GM19324 (cell line): Measurements from ENCODE around the gene MDGA2.
"Not testable (repeated sequence)": the region's sequence is repeated elsewhere in the genome, so short reads cannot be mapped to it uniquely, and the experiment has no call there.

Experiments
- ATAC-seq: cut with Tn5 transposase; IDR thresholded peaks from one replicate; pipeline ENCODE4 v1.9.1; 2021; ENCODE audit warnings: mild to moderate bottlenecking, moderate library complexity; ENCODE audit not compliant: unreplicated experiment, low FRiP score

MDGA2 gene

DNA sequence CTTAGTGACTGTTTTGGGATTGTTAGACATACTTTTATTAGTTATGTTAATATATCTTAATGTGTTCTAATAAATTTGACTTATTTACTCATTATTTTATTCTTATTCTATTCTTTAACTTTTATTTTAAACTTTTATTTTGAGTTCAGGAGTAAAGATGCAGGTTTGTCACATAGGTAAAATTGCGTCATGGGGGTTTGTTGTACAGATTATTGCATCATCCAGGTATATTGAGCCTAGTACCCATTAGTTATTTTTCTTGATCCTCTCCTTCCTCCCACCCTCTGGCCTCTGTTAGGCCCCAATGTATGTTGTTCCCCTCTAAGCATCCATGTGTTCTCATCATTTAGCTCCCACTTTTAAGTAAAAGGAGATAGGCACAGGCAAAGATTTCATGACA lies 495.5 kb downstream of the MDGA2 start:
- ATAC-seq = no peak

DNA sequence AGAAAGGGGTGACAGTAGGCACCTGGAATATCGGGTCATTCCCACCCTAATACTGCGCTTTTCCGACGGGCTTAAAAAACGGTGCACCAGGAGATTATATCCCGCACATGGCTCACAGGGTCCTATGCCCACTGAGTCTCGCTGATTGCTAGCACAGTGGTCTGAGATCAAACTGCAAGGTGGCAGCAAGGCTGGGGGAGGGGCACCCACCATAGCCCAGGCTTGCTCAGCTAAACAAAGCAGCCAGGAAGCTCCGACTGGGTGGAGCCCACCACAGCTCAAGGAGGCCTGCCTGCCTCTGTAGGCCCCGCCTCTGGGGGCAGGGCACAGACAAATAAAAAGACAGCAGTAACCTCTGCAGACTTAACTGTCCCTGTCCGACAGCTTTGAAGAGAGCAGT lies 503.5 kb downstream of the MDGA2 start:
- not testable (repeated sequence) for ATAC-seq

DNA sequence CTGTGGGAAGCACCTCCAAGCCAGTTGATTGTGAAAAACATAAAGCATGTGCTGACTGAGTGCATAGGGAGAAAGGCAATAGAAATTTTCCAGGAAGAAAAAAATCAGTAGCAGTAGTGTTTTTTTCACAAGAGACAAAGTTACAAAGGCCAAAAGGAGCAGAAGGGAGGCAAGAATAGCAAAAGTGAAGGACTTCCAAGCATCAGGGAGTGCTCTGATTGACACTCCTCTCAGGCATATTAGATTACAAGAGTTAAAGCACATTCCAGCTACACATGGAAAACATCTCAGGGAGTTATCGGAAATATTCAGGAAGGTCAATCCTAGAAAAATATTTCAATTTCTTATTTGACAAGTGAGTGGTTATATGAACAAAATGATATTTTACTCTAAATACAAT lies 508.0 kb downstream of the MDGA2 start:
- ATAC-seq = no peak

DNA sequence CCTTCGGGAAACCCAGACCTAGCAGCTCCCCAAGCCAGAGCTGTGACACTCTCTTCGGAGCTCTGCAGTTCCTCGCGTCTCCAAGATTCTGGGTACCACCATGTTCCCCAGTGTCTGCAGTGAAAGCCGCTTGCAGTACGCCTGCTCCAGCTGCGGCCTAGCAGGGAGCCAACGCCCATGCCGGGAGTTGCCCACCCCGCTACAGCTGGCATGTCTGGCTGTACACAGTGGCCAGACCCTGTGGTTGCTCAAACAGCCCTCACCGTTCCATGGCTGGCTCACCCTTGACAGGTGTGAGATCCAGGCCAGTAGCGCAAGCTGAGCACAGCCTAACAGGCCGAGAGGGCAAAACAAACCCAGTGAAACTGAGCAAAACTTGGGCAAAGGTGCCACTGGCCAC lies 520.0 kb downstream of the MDGA2 start:
- ATAC-seq = no peak

DNA sequence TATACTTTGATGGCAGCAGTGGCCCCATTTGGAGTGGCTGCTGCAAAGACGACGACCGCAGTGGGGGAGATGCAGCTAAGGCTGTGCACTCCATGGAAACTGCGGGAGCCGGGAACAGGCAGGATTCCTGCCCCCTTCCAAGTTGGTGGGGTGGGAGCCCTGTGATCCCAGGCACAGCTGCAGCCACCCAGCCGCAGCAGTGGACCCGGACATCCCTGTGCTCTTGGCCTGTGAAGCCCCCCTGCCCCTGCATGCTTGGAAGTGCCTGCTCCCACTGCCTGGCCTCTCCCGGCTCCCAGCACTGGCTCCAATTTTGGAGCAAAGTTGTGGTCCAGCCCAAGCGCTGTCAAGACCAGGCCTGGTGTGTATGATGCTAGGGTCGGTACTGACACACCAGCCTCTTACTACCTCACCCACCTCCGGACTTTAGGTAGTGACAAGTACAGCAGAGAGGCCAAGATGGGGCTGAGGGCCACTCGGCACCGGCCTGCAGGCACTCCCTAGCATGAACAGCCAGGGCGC lies 521.1 kb downstream of the MDGA2 start:
- no peak for ATAC-seq

DNA sequence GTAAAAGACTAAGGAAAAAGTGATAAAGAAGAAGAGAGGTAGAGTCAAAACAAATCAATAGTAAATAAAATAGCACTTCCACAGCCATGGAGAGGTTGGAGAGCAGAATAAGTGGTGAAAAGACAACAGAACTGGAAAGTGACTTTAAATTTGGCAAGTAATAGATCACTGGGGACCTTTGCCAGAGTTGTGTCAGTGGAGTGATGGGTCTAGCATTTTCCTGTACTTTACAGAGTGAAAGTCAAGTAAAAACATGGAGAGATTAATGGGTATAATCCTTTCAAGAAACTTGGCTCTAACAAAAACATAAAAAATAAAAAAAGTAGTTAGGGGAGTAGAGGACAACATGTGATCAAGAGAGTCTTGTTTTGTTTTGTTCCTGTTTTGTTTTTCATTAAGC lies 521.7 kb downstream of the MDGA2 start:
- ATAC-seq = no peak

DNA sequence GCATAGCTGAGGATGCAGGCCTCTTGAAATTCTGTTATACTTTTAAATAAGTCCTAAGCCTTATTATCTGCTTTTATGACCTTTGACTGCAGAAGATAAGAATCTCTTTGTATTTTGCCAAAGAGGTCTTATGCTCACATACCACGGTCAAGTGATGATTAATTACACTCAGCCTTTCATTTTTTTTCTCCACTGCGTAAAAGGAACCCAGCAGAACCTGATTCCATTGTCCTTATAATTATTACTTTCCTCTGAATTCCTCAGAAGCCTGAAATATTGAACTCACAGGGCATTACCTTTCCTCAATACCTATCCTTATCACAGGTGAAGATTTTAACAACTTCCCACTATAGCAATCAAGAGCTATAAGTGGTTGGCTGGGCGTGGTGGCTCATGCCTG lies 525.1 kb downstream of the MDGA2 start:
- ATAC-seq = no peak

DNA sequence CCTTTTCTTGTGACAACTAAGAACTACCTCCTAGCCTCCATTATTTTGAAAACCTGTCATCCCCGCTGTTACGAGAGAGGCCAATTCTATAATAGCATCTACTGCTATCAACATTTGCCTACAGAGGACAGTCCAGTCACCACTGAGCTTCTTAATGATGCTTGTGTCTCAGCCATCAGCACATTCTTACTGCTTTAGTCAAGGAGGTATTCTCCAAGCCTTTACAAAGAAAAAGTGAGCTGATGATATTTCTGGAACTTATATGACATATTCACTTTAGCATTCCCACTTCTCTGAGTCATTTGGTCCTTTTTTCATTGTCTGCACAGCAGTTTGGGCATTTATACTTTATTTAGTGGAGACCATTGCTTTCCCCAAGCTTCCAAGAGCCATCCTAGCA lies 526.1 kb downstream of the MDGA2 start:
- ATAC-seq = no peak

DNA sequence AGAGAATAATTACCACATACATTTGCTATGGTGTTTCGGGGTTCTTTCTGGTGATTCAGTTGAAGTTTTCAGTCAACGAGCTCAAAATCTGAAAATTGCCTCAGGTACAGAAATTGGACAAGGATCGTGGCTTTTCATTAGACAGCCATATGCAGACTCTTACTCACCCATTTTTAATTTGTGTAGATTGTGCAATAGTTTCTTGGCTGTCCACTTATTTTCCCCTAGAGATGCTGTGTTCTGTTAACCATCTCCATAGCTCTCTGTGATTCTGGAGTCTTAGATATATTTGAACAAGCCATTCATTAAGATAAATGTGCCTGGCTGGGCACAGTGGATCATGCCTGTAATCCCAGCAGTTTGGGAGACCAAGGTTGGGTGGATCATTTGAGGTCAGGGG lies 526.7 kb downstream of the MDGA2 start:
- ATAC-seq = no peak

DNA sequence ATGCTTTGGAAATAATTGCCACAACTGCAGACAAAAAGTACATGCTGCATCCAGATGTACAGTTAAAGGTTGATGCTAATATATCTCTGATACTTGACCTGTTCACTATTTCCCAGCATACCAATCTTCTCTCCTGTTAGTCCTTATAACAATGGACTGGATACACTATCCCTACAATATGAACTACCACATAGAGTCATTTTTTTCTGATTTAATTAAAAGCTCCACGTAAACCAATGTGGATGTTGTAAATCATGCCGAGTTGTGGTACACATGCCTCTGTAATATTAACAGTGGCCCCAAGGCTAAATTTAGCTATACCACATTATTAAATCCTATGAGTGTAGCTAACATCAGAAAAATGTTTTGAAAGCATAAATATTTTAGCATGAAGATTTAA lies 554.8 kb downstream of the MDGA2 start:
- ATAC-seq = no peak

DNA sequence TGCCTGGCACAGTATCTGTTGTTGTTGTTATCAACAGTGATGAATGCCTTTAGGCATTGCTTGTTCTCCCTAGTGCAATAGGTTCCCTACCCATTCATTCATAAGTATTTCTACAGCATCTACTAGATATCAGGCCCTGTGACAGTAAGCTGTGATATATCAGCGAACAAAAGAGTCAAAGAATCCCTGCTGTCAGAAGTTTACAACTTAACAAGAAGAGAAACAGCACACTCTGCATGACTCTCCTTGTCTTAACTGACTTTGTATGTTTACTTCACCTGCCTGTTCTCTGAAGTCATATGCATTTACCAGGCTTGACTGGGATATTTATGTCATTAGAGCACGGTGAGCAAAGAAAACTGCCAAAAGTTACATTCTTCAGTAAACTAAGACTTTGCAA lies 571.6 kb downstream of the MDGA2 start:
- ATAC-seq = no peak

DNA sequence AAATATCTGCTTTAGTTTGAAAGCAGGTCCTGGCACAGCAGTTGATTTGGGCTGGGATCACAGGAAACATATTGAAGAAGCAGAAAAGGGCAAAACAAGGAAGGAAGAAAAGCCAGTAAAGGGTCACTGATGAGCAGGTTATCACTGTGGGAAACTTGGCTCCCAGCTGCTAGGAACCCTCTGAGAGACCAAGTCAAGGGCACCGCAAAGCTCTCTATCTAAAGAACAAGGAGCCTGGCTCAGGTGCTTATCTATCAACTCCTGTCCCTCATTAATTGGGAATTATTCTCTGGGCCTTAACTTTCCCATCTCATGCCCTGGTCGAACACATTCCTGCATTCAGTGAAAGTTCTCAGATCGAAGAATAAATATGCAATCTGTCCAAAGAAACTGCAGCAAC lies 572.9 kb downstream of the MDGA2 start:
- no peak for ATAC-seq

DNA sequence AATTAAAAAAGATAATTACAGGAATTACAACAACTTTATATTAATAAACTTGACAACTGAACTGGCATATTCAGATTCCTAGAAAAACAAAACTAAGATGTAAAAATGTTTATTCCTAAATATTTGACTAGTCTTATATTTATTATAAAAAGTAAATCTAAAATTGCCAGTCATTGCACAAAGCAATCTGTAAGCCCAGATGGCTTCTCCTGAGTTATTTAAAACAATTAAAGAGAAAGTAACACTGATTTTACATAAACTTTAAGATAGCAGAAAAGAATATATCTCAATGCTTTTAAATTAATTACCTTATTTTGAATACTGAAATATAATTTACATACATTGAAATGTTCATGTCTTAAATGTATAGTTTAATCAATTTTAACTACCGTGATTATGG lies 589.7 kb downstream of the MDGA2 start:
- ATAC-seq = no peak

DNA sequence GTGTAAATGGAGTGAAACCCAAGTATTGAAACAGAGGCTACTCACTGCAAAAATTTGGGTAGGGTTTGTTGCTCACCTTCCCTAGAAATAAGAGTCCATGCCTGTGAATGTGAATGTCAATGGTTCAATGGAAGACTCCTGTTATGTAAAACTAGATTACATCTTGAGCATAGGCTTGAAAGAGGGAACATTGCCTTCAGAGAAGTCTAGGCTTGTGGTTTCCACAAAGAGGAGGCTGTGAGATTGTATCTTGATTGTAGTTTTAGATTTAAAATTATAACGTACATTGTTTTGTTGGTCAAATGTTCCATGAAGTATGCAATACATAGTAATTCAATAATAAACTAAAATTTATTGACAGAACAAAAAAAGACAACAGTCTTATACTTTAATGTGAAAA lies 610.1 kb downstream of the MDGA2 start:
- no peak for ATAC-seq

DNA sequence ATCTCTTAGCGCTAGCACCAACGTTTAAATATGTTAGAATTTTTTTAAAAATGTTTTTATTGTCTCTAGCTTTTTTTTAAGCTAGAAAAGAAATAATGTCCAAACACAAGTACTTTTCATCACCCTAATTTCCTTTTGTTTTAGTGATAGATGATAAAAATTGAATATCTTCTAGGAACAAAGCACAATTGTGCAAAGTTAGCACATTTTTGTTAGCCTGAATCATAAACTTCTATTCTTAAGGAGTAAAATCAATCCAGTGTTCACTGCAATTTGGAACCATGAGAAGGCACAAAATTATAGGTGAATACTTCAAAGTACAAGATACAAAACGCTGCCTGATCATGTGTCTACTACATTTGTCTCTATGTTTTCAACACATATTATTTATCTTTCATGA lies 615.4 kb downstream of the MDGA2 start:
- ATAC-seq = no peak

DNA sequence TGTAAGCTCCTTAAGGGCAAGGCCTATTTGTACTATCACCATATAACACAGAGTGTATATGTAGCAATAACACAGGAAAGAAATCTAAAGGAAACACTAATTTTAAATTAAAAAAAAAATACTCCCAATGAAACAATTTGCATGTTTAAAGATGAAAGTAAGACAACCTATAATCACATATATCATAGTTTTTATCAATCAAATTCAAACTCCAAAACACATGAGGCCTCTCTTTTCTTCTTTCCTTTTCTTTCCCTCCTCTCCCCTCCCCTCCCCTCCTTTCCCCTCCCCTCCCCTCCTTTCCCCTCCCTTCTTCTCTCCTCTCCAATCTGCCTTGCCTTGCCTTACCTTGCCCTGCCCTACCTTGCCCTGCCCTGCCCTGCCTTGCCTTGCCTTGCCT lies 618.0 kb downstream of the MDGA2 start:
- ATAC-seq = no peak

DNA sequence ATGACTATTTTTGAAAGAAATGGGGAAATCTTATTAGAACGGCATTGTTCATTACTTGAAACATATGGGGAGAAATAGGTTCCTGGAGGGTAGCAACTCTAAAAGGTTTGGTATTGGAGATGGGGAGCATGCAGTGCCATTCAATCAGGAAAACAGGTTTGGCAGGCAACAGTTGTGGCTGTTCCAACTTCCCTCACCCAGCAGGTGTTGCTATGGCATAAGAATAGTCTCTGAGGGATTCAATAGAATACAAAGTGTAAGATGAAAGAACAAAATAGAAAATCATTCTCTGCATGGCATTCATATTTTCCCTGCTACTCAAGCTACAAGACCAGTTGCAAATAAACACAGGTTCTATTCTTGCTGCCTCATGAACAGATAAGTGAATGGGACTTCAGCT lies 630.6 kb downstream of the MDGA2 start:
- ATAC-seq = no peak

DNA sequence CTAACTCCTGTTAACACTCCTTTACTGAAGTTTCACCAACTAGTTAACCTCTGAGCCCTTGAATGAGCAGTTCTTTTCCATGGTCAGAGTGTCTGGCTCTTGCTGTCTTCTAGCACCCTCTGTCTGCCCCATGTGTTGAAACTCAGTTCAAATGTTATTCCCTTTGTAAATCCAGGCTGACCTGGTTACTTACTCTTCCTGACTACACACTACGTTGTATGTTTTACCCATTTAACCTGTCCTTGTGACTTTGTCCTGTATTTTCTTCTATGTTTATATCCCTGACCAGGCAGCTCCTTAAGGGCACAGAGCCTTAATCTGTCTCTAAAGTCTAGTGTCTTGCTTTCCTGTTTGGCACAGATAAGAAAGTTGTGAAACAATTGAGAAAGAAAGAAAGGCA lies 634.9 kb downstream of the MDGA2 start:
- no peak for ATAC-seq

DNA sequence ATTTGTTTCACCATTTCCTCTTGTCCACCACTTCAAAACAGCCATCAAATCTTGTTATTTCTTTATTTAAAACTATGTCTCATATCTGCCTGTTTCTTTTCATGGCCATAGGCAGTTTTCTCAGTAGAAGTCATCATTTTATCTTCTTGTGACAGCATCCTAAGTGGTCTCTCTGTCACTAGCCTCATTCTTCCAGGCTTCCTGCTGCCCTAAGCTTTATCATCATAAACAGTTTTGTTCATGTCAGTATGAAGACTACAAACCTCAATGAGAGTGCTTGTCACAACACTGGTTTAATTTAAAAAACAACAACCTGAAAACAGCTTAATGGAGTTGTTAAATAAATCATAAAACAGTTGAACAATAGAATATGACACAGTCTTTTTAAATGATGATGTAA lies 636.1 kb downstream of the MDGA2 start:
- no peak for ATAC-seq

DNA sequence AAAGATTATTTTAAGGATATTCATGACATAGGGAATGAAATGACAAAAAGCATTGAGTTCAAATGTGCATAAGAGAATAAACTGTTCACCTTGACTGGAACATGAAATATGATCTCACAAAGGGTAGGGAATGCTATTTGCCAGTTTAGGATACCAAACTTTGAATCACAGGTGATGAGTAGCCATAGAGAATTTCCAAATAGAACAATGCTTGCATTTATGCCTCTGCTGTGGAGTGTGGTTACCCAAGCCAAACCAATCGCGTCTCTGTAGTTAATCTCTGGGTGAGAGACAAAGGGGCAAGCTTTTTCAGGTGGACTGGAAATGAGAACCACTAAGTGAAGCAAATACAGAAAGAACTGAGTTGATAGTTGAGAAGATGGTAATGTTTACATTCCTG lies 652.7 kb downstream of the MDGA2 start:
- no peak for ATAC-seq

DNA sequence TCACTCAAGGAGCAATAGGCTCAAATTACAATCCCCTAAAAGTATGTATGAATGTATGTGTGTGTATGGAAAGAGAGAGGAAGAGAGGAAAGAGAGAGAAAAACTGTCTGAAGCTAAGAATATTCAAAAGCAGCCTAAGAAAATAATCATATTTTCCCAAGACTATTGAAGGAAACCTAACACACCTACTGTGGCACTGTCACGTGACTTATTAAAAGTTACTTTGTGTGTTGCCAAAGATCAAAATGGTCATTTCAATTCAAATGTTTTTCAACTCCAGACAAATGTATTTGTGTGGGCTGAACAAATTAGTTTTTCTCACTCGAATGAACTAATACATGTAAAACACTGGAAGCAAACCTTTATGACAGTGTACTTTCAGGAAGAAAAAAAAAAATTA lies 654.9 kb downstream of the MDGA2 start:
- no peak for ATAC-seq

DNA sequence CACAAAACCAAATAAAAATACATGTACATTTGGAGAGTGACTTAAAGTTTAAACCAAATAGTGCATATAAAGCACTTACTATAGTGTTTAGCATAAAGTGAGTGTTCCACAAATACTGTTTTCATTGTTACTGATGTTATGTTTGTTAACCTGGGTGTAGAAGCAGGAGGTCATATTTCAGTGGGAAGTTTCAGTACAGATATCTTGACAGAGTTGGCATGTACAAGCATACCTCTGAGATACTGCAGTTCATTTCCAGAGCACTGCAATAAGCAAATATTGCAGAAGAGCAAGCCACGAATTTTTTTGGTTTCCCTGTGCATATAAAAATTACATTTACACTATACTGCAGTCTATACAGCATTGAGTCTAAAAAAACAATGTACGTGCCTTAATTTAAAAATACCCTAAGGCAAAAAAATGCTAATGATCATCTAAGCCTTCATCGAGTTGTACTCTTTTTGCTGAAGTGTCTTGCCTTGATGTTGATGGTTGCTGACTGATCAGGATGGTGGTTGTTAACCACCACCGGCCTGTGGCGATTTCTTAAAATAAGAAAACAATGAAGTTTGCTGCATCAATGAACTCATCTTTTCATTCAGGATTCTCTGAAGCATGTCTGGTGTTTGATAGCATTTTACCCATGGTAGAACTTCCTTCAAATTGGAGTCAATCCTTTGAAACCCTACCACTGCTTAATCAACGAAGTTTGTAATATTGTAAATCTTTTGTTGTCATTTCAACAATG lies 662.7 kb downstream of the MDGA2 start:
- ATAC-seq = no peak

DNA sequence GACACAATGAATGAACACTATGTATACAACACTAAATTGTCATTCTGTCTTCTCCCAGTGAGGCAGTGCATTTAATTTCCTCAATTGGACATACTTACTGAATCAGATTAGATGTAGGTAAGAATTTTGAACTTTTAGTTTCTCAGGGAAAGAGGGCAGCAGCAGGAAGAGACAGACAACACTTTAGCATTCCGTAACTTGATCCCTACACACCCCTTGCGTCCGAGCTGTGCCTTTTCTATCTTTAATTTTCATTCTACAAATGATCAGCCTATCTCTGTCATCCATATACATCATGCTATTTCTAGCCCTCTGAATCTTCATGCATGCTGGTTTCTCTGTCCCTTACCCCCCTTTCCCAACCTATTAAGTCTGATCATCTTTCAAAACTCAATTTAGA lies 665.8 kb downstream of the MDGA2 start:
- ATAC-seq = no peak
